ENCODE results near the gene HDAC3.
"Not testable (repeated sequence)": the region's sequence is repeated elsewhere in the genome, so short reads cannot be mapped to it uniquely, and the experiment has no call there.

The HDAC3 gene

GRCh38 chr5:141633871-141634561, 2.6 kb downstream of the HDAC3 start:
- FAIRE-seq: no peak

GRCh38 chr5:141632650-141633049, 4.0 kb downstream of the HDAC3 start:
- no peak for FAIRE-seq

- no peak for FAIRE-seq
Measured at GRCh38 chr5:141630570-141631140, 6.0 kb downstream of the HDAC3 start.

GRCh38 chr5:141628175-141628788, 8.4 kb downstream of the HDAC3 start:
- no peak for FAIRE-seq

- FAIRE-seq: no peak
Measured at GRCh38 chr5:141623611-141624010, 13.0 kb downstream of the HDAC3 start.

GRCh38 chr5:141623186-141623585, 13.5 kb downstream of the HDAC3 start:
- no peak for FAIRE-seq

GRCh38 chr5:141618804-141619554, 17.7 kb downstream of the HDAC3 start, which contains the start of gene DIAPH1:
Gene DIAPH1 (minus strand): TSS chr5:141619000. CDS start chr5:141618914, 86 bp downstream.
- no peak for FAIRE-seq

- no peak for FAIRE-seq
Measured at GRCh38 chr5:141618030-141618803, 18.4 kb downstream of the HDAC3 start.

GRCh38 chr5:141617682-141618029, 19.0 kb downstream of the HDAC3 start:
- no peak for FAIRE-seq

- FAIRE-seq: no peak
Measured at GRCh38 chr5:141617128-141617527, 19.5 kb downstream of the HDAC3 start.

- FAIRE-seq: no peak
Measured at GRCh38 chr5:141615991-141616720, 20.5 kb downstream of the HDAC3 start.

GRCh38 chr5:141613344-141613743, 23.3 kb downstream of the HDAC3 start:
- no peak for FAIRE-seq

- no peak for FAIRE-seq
Measured at GRCh38 chr5:141611289-141611688, 25.4 kb downstream of the HDAC3 start.

- FAIRE-seq: not testable (repeated sequence)
Measured at GRCh38 chr5:141609921-141610320, 26.7 kb downstream of the HDAC3 start.

- FAIRE-seq: no peak
Measured at GRCh38 chr5:141609044-141609443, 27.6 kb downstream of the HDAC3 start.

GRCh38 chr5:141608557-141608956, 28.1 kb downstream of the HDAC3 start:
- no peak for FAIRE-seq

- no peak for FAIRE-seq
Measured at GRCh38 chr5:141608046-141608445, 28.6 kb downstream of the HDAC3 start.

GRCh38 chr5:141605523-141606277, 30.9 kb downstream of the HDAC3 start:
- no peak for FAIRE-seq

- FAIRE-seq: no peak
Measured at GRCh38 chr5:141603923-141604717, 32.5 kb downstream of the HDAC3 start.

- no peak for FAIRE-seq
Measured at GRCh38 chr5:141602606-141603005, 34.0 kb downstream of the HDAC3 start.
